ENCODE measurements around the gene DUOX1.

DNA sequence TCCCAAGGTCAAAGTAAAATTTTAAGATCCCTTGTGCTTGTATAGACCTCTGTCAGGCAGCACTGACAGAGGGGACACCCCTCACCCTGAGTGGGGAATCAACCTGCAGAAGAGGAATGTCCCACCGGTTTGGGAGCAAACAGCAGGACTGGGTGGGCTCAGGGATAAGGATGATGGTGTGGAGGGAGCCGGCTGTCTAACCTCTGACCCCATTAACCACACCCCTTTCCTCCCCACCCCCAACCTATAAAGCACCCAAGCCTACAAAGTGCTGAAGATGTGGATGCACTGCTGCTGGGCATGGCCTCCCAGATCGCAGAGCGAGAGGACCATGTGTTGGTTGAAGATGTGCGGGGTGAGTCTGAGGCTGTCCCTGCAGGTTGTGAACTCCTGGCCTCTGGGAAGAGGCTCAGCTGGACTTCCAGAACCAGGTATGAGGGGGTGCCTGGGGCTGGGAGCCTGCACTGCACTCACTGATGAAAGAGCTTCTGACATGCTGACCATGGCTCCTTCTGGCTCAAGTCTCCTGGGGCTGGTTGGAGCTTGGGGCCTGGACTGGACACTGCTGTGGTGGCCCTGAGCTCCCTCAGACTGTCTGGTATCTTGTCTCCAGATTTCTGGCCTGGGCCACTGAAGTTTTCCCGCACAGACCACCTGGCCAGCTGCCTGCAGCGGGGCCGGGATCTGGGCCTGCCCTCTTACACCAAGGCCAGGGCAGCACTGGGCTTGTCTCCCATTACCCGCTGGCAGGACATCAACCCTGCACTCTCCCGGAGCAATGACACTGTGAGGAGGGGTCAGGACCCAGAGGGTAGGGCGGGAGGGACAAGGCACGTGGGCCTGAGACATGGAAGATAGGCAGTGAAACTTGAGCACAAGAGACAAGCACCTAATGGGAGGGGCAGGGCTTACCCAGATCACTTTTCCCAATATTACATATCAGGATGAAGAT is 9.3 kb downstream of the DUOX1 start:
- TF ChIP-seq, protein P1, sequence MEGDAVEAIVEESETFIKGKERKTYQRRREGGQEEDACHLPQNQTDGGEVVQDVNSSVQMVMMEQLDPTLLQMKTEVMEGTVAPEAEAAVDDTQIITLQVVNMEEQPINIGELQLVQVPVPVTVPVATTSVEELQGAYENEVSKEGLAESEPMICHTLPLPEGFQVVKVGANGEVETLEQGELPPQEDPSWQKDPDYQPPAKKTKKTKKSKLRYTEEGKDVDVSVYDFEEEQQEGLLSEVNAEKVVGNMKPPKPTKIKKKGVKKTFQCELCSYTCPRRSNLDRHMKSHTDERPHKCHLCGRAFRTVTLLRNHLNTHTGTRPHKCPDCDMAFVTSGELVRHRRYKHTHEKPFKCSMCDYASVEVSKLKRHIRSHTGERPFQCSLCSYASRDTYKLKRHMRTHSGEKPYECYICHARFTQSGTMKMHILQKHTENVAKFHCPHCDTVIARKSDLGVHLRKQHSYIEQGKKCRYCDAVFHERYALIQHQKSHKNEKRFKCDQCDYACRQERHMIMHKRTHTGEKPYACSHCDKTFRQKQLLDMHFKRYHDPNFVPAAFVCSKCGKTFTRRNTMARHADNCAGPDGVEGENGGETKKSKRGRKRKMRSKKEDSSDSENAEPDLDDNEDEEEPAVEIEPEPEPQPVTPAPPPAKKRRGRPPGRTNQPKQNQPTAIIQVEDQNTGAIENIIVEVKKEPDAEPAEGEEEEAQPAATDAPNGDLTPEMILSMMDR (conservative IDR thresholded peaks at IDR 0.05; ENCODE audit: low read length): no peak
- no peak for TF ChIP-seq EZH2phosphoT487 (IDR thresholded peaks at IDR 0.05; ENCODE audit: borderline replicate concordance)
